H9 (cell line): Measurements from ENCODE around the gene PGA3. TPM values are rescaled to one million over a fixed set of nuclear protein-coding genes. Genes with fewer than 3 reads are reported as not detected.
"Not testable (repeated sequence)": the region's sequence is repeated elsewhere in the genome, so short reads cannot be mapped to it uniquely, and the experiment has no call there.

Experiments used
- DNase-seq: peaks from one replicate; pipeline ENCODE4 v3.0.0-alpha.2; 2017
- H2AFZ ChIP-seq: one replicate; pipeline ENCODE4 v1.6.1; 2013; ENCODE audit warnings: mild to moderate bottlenecking, low read length, control low read depth, moderate library complexity
- H2AK5ac ChIP-seq: 2 replicates; pipeline ENCODE4 v1.6.1; 2013; ENCODE audit warnings: low read length, control low read depth, mixed read lengths; ENCODE audit not compliant: insufficient read length
- H2BK120ac ChIP-seq: one replicate; pipeline ENCODE4 v1.6.1; 2013; ENCODE audit warnings: low read depth, mild to moderate bottlenecking, low read length, control low read depth, inconsistent platforms; ENCODE audit not compliant: poor library complexity, severe bottlenecking
- H2BK12ac ChIP-seq: 2 replicates; pipeline ENCODE4 v1.6.1; 2013; ENCODE audit warnings: low read length, control low read depth, mixed read lengths, low read depth; ENCODE audit not compliant: insufficient read length
- H2BK15ac ChIP-seq: 2 replicates; pipeline ENCODE4 v1.6.1; 2013; ENCODE audit warnings: low read depth, low read length, control low read depth
- H2BK20ac ChIP-seq: one replicate; pipeline ENCODE4 v1.6.1; 2013; ENCODE audit warnings: low read depth, mild to moderate bottlenecking, low read length, control low read depth, inconsistent platforms; ENCODE audit not compliant: poor library complexity, severe bottlenecking
- H2BK5ac ChIP-seq: 2 replicates; pipeline ENCODE4 v1.6.1; 2013; ENCODE audit warnings: low read length, control low read depth, mixed read lengths; ENCODE audit not compliant: insufficient read length
- H3K14ac ChIP-seq: 2 replicates; pipeline ENCODE4 v1.6.1; 2013; ENCODE audit warnings: low read length, control low read depth; ENCODE audit not compliant: insufficient read depth
- H3K18ac ChIP-seq: 2 replicates; pipeline ENCODE4 v1.6.1; 2013; ENCODE audit warnings: low read depth, mild to moderate bottlenecking, mixed read lengths, low read length, control low read depth; ENCODE audit not compliant: insufficient read length
- H3K23ac ChIP-seq: 2 replicates; pipeline ENCODE4 v1.6.1; 2013; ENCODE audit warnings: low read length, control low read depth, mixed read lengths, low read depth; ENCODE audit not compliant: insufficient read length
- H3K23me2 ChIP-seq: 2 replicates; pipeline ENCODE4 v1.6.1; 2013; ENCODE audit warnings: low read depth, mild to moderate bottlenecking, mixed read lengths, low read length, control low read depth; ENCODE audit not compliant: insufficient read length, poor library complexity, severe bottlenecking
- H3K27ac ChIP-seq: 2 replicates; pipeline ENCODE4 v1.5.1; 2013; ENCODE audit warnings: low read length, control low read depth, mixed read lengths, low read depth; ENCODE audit not compliant: insufficient read length
- H3K27me3 ChIP-seq: 2 replicates; pipeline ENCODE4 v1.6.1; 2013; ENCODE audit warnings: low read length, control low read depth, inconsistent platforms; ENCODE audit not compliant: insufficient read depth
- H3K4ac ChIP-seq: 2 replicates; pipeline ENCODE4 v1.6.1; 2013; ENCODE audit warnings: low read depth, mild to moderate bottlenecking, control low read depth, inconsistent platforms, low read length, moderate library complexity
- H3K4me1 ChIP-seq: 2 replicates; pipeline ENCODE4 v1.6.1; 2013; ENCODE audit warnings: low read length, control low read depth, inconsistent platforms; ENCODE audit not compliant: insufficient read depth
- H3K4me2 ChIP-seq: 2 replicates; pipeline ENCODE4 v1.6.1; 2013; ENCODE audit warnings: low read length, control low read depth, mixed read lengths; ENCODE audit not compliant: insufficient read length, insufficient read depth
- H3K56ac ChIP-seq: 2 replicates; pipeline ENCODE4 v1.6.1; 2013; ENCODE audit warnings: low read depth, mild to moderate bottlenecking, mixed read lengths, low read length, control low read depth; ENCODE audit not compliant: insufficient read length
- H3K79me1 ChIP-seq: 2 replicates; pipeline ENCODE4 v1.6.1; 2013; ENCODE audit warnings: low read depth, mild to moderate bottlenecking, moderate library complexity, low read length, control low read depth, inconsistent platforms; ENCODE audit not compliant: insufficient read depth, poor library complexity, severe bottlenecking
- H3K79me2 ChIP-seq: 2 replicates; pipeline ENCODE4 v1.6.1; 2013; ENCODE audit warnings: low read length, control low read depth, inconsistent platforms; ENCODE audit not compliant: insufficient read depth
- H3K9ac ChIP-seq: 2 replicates; pipeline ENCODE4 v1.6.1; 2013; ENCODE audit warnings: low read length, control low read depth, mixed read lengths; ENCODE audit not compliant: insufficient read length; ENCODE audit errors: extremely low read depth
- H3K9me3 ChIP-seq: one replicate; pipeline ENCODE4 v1.6.1; 2013; ENCODE audit warnings: low read depth, low read length, inconsistent platforms; ENCODE audit not compliant: control insufficient read depth
- H3T11ph ChIP-seq: one replicate; pipeline ENCODE4 v1.6.1; 2013; ENCODE audit warnings: mild to moderate bottlenecking, low read length, control low read depth, inconsistent platforms
- H4K20me1 ChIP-seq: one replicate; pipeline ENCODE4 v1.6.1; 2013; ENCODE audit not compliant: control insufficient read depth, insufficient read length, insufficient read depth
- H4K5ac ChIP-seq: 2 replicates; pipeline ENCODE4 v1.6.1; 2013; ENCODE audit warnings: low read depth, mild to moderate bottlenecking, mixed read lengths, low read length, control low read depth; ENCODE audit not compliant: insufficient read length
- H4K8ac ChIP-seq: replicated peaks from 2 replicates; pipeline ENCODE4 v1.6.1; 2013; ENCODE audit warnings: low read length, control low read depth, mixed read lengths, low read depth; ENCODE audit not compliant: insufficient read length
- H4K91ac ChIP-seq: 2 replicates; pipeline ENCODE4 v1.6.1; 2013; ENCODE audit warnings: low read depth, mild to moderate bottlenecking, moderate library complexity, mixed read lengths, low read length, control low read depth; ENCODE audit not compliant: insufficient read length
- H3K27ac Mint-ChIP-seq, 3 experiments: 2 replicates in 2 of 3; 3 replicates in 1 of 3; pipeline ENCODE4 v1.8.0; 2020 to 2021; ENCODE audit warnings: mixed read lengths in 3 of 3, mild to moderate bottlenecking in 1 of 3, moderate library complexity in 1 of 3
- H3K27me3 Mint-ChIP-seq: 2 replicates; pipeline ENCODE4 v1.8.0; 2021; ENCODE audit warnings: low read depth, mild to moderate bottlenecking, moderate library complexity, mixed read lengths
- H3K36me3 Mint-ChIP-seq, 3 experiments: 2 replicates in 2 of 3; 3 replicates in 1 of 3; pipeline ENCODE4 v1.8.0; 2020 to 2021; ENCODE audit warnings: low read depth in 3 of 3, mixed read lengths in 3 of 3; ENCODE audit not compliant: insufficient read depth in 1 of 3
- H3K4me1 Mint-ChIP-seq, 2 experiments: 2 replicates each; pipeline ENCODE4 v1.8.0; 2020; ENCODE audit warnings: mixed read lengths in 2 of 2
- H3K4me3 Mint-ChIP-seq, 2 experiments: 2 replicates in 1 of 2; 3 replicates in 1 of 2; pipeline ENCODE4 v1.8.0; 2020 to 2021; ENCODE audit warnings: mild to moderate bottlenecking in 2 of 2, mixed read lengths in 2 of 2, moderate library complexity in 1 of 2
- H3K9me3 Mint-ChIP-seq, 2 experiments: 2 replicates in 1 of 2; 3 replicates in 1 of 2; pipeline ENCODE4 v1.8.0; 2020; ENCODE audit warnings: mild to moderate bottlenecking in 2 of 2, mixed read lengths in 2 of 2, moderate library complexity in 1 of 2
- WGBS: extraction: QIAGEN DNeasy Blood & Tissue Kit; methylation state at CpG from one replicate; pipeline ENCODE4 v1.1.7; 2013; ENCODE audit warnings: missing lambda C conversion rate, low lambda C conversion rate, mixed read lengths; ENCODE audit not compliant: insufficient read length; ENCODE audit errors: extremely low coverage; 5-methylcytosine and 5-hydroxymethylcytosine counted together
- total RNA-seq: library from RNA; stranded (reverse); gene quantifications from 2 replicates; pipeline ENCODE4 v1.2.1, GENCODE V29; 2021

PGA3 gene
- total RNA-seq, 1 experiment from 2014 or later = not detected

- not testable (repeated sequence) for H2BK20ac ChIP-seq, H2AK5ac ChIP-seq, H3K4me1 ChIP-seq, H3K9me3 ChIP-seq, H2BK5ac ChIP-seq, H3K27me3 Mint-ChIP-seq, H3K79me1 ChIP-seq, H3K23me2 ChIP-seq, H3K4ac ChIP-seq, H2BK15ac ChIP-seq, H3K27ac Mint-ChIP-seq, H3K14ac ChIP-seq, H2AFZ ChIP-seq, H3K79me2 ChIP-seq, H3K9me3 Mint-ChIP-seq, H3K4me2 ChIP-seq, H3K27ac ChIP-seq, H3T11ph ChIP-seq, H3K23ac ChIP-seq, H4K91ac ChIP-seq, H2BK120ac ChIP-seq, DNase-seq, H2BK12ac ChIP-seq, H3K18ac ChIP-seq, H4K5ac ChIP-seq, H3K56ac ChIP-seq, H3K27me3 ChIP-seq, H3K36me3 Mint-ChIP-seq, H3K4me1 Mint-ChIP-seq, H4K8ac ChIP-seq, H3K4me3 Mint-ChIP-seq, H3K9ac ChIP-seq, H4K20me1 ChIP-seq
- no CpG with 5 or more reads among the region's 9 CpGs for WGBS
Observed at GRCh38 chr11:61248071-61248470, 44.8 kb downstream of the PGA3 start.

GRCh38 chr11:61249201-61249600 lies 45.9 kb downstream of the PGA3 start:
- not testable (repeated sequence) for H3K56ac ChIP-seq, H3K14ac ChIP-seq, H3K9me3 Mint-ChIP-seq, H2AK5ac ChIP-seq, H3K79me2 ChIP-seq, H2BK12ac ChIP-seq, H2BK15ac ChIP-seq, H3K23ac ChIP-seq, H3K4ac ChIP-seq, H3K4me2 ChIP-seq, H2BK20ac ChIP-seq, H3K9ac ChIP-seq, H3K18ac ChIP-seq, DNase-seq, H3K4me1 ChIP-seq, H4K91ac ChIP-seq, H3K27ac Mint-ChIP-seq, H2BK5ac ChIP-seq, H3K79me1 ChIP-seq, H3K4me3 Mint-ChIP-seq, H3K4me1 Mint-ChIP-seq, H3K36me3 Mint-ChIP-seq, H3K27ac ChIP-seq, H3K23me2 ChIP-seq, H2BK120ac ChIP-seq, H3T11ph ChIP-seq, H4K8ac ChIP-seq, H2AFZ ChIP-seq, H3K27me3 ChIP-seq, H4K20me1 ChIP-seq, H4K5ac ChIP-seq, H3K9me3 ChIP-seq, H3K27me3 Mint-ChIP-seq
- WGBS = no CpG with 5 or more reads among the region's 8 CpGs
